ENCODE data around the gene SAMM50. TPM values are rescaled to one million over a fixed set of nuclear protein-coding genes. Genes with fewer than 3 reads are reported as not detected.

The SAMM50 gene
- total RNA-seq, 1 experiment from 2014 or later, result 40.8 TPM

- RAD21 ChIA-PET (ENCODE audit: low non-redundant PET in 1 of 2, low total read pairs in 2 of 2, uncharacterized antibody in 2 of 2, unreplicated experiment in 2 of 2), result no interaction called here
- Histone ChIP-seq H2AFZ (ENCODE audit: low read depth, low read length, poor library complexity, severe bottlenecking) (no peak overlapping the region), H3K4me1 (ENCODE audit: control insufficient read depth in 1 of 2, insufficient read depth in 2 of 2, low read length in 2 of 2) (no peaks in the 10 kb centered on the region), H3K9me3 (ENCODE audit: control insufficient read depth in 1 of 2, insufficient read depth in 1 of 2, low read depth in 1 of 2, low read length in 2 of 2) (no peaks in the 10 kb centered on the region), H3K27ac (ENCODE audit: low read depth, low read length) (no peak overlapping the region), H3K36me3 (ENCODE audit: control insufficient read depth in 1 of 2, insufficient read depth in 2 of 2, low read length in 2 of 2) (peaks cover 8 to 10% of the 10 kb centered on the region in 2 experiments; a peak in 3 of 4 replicates), H3K9me2 (ENCODE audit: insufficient read depth) (no peaks in the 10 kb centered on the region), H3K4me2 (ENCODE audit: low read length) (no peak overlapping the region), H3K9ac (ENCODE audit: low read length) (no peak overlapping the region), H3K79me2 (ENCODE audit: insufficient read depth, low read length) (no peaks in the 10 kb centered on the region), H3K4me3 (replicated peaks in 1 of 2; ENCODE audit: low read depth in 1 of 2, low read length in 2 of 2) (no peak overlapping the region), H3K27me3 (ENCODE audit: insufficient read depth, low read length) (no peaks in the 10 kb centered on the region), H4K20me1 (ENCODE audit: insufficient read depth) (no peaks in the 10 kb centered on the region)
- CTCF ChIA-PET, result no interaction called here
- DNase-seq (ENCODE audit: low read depth, low spot score), result no peak
- ATAC-seq, result no peak
- POLR2A ChIA-PET, result no interaction called here
- BruUV-seq (replicated peaks), result no TSS peak
- TF ChIP-seq POLR2AphosphoS5 (IDR thresholded peaks at IDR 0.05; ENCODE audit: low read depth, low read length) (no peak), CBX3 (IDR thresholded peaks at IDR 0.05; ENCODE audit: low read depth) (no peak), YY1 (IDR thresholded peaks at IDR 0.05; ENCODE audit: extremely low read depth, insufficient replicate concordance, low read depth, low read length) (no peak), TCF7L2 (IDR thresholded peaks at IDR 0.05; ENCODE audit: borderline replicate concordance, extremely low read depth, insufficient read depth, insufficient read length) (no peak), EZH2phosphoT487 (IDR thresholded peaks at IDR 0.05; ENCODE audit: borderline replicate concordance) (no peak), MAX (IDR thresholded peaks at IDR 0.05) (no peak), CTCF (IDR thresholded peaks at IDR 0.05 in 2 of 3, conservative IDR thresholded peaks at IDR 0.05 in 1 of 3; ENCODE audit: borderline replicate concordance in 1 of 3, insufficient read depth in 1 of 3, low read depth in 2 of 3, low read length in 2 of 3) (no peak), POLR2A (IDR thresholded peaks at IDR 0.05; ENCODE audit: borderline replicate concordance, extremely low read depth, insufficient read depth, insufficient read length) (no peak), FOSL1 (IDR thresholded peaks at IDR 0.05; ENCODE audit: low read depth) (no peak), SRF (IDR thresholded peaks at IDR 0.05; ENCODE audit: low read depth) (no peak), CEBPB (IDR thresholded peaks at IDR 0.05; ENCODE audit: low read depth) (no peak), SIN3A (IDR thresholded peaks at IDR 0.05; ENCODE audit: low read depth) (no peak), EZH2 (IDR thresholded peaks at IDR 0.05) (no peak), EGR1 (IDR thresholded peaks at IDR 0.05; ENCODE audit: low read depth) (no peak), SP1 (IDR thresholded peaks at IDR 0.05; ENCODE audit: low read depth) (no peak), RAD21 (IDR thresholded peaks at IDR 0.05; ENCODE audit: low read depth) (no peak), ELF1 (IDR thresholded peaks at IDR 0.05; ENCODE audit: borderline replicate concordance, low read depth) (no peak), REST (IDR thresholded peaks at IDR 0.05; ENCODE audit: low read depth) (no peak), ZFX (IDR thresholded peaks at IDR 0.05) (no peak)
- intact Hi-C loops (cut with micrococcal nuclease), result no loop called here
Measured at GRCh38 chr22:43999378-43999777, 44.1 kb downstream of the SAMM50 start.
